ENCODE measurements around the gene ARL9.

The ARL9 gene

GRCh38 chr4:56531823-56532222, 26.2 kb downstream of the ARL9 start:
- DNase-seq (ENCODE audit: low spot score): no peak

DNA sequence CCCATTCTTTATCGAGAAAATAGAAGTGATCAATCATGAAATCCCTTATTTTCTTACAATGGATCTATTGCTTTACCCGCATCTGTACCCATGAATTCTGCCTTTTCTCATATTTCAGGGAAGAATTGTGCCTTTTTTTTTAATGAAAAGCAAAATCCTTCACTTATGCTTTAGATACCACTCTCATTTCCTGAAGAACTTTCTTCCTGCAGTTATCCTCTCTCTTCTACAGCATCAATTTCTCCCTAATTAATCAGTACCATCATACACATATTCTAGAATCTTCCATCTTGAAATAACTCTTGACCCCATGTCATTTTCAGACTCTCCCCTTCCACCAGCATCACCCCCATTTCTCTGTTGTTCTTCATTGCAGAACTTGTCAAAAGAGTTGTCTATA, 26.6 kb downstream of the ARL9 start:
- DNase-seq (ENCODE audit: low spot score): no peak

- no peak for DNase-seq (ENCODE audit: low spot score)
These were observed 30.3 kb downstream of the ARL9 start for GRCh38 chr4:56535915-56536314.

- DNase-seq (ENCODE audit: low spot score): no peak
These were observed 31.6 kb downstream of the ARL9 start for GRCh38 chr4:56537147-56537546.

GRCh38 chr4:56540826-56541225, 35.2 kb downstream of the ARL9 start:
- DNase-seq (ENCODE audit: low spot score): no peak

DNA sequence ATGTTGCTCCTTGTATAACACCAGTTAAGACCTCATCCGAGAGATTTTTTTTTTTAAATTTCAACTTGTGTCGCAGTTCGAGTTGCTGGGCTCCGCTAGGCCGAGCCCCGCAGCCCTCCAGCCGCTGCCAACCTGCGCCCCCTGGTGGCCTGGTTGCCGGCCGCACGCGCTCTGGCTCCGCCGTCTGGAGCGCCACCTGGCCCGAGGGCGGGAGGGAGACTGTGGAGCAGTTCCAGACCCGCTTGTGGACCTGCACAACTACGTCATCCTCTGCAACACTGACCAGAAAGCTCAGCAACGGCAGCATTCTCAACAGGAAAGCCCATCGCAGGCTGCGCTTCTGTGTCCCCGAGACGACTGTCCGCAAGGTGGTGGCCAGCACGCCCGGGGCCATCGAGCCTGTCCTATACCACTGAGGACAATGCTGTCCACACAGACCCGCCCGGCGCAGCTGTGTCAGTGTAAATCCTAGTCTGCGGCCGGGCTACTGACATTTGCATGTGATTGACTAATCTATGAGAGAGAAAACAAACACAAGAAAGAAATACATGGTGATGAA, 39.1 kb downstream of the ARL9 start:
- peak; percentile 94 for DNase-seq (ENCODE audit: low spot score)

- no peak for DNase-seq (ENCODE audit: low spot score)
These were observed 45.1 kb downstream of the ARL9 start for GRCh38 chr4:56550642-56551041.

DNA sequence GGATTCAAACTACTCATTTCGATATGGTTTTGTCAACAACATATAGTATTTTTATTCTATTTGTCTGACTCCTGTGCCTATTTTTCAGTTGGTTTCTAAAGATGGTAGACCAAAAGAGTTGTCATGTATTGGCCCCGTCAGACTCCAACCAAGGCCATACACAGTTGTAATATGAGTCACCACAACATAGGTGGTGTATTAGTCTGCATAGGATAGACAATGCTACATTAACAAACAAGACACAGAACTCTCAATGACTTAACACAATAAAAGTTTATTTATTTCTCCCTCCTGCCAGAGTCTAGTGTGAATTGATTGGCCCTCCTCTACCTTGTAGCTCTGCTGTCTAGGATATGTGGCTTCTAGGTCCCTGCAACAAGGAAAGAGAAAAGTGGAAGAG, 45.9 kb downstream of the ARL9 start:
- DNase-seq (ENCODE audit: low spot score): no peak

DNA sequence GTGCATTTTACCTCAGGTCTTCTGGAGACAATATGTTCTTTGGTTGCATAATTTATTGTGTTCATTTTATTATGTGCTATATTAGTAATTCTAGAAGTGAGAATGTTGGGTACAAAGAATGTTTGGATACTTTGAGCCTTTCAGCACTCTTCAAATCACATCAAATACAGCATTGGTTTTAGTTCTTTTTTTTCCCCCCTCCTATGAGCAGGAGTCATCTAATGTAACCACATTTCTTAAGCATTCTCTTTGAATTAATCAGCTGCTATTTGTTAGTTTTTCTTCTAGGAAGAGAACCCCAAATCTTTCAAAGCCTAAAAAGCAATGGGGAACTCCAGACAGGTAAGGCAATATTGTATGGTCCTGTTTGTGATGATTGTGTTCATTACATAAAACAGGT, 46.7 kb downstream of the ARL9 start:
- DNase-seq (ENCODE audit: low spot score): no peak

GRCh38 chr4:56570041-56570440, 64.5 kb downstream of the ARL9 start:
- DNase-seq (ENCODE audit: low spot score): no peak

Measured in AG20443 (cell line).